ENCODE results near the gene CCDC9. TPM values are rescaled to one million over a fixed set of nuclear protein-coding genes. Genes with fewer than 3 reads are reported as not detected.

The CCDC9 gene
- total and polyA plus RNA-seq, 2 of the 13 experiments (the other 11 are each of a cell fraction or from before 2014, with no cell fraction given), result 2.9 to 6.3 TPM

- TF ChIP-seq ZBTB42 (CRISPR knock-in tag; IDR thresholded peaks at IDR 0.05) (no peak), ZNF331 (CRISPR knock-in tag; IDR thresholded peaks at IDR 0.05) (no peak), MXD3 (CRISPR knock-in tag; IDR thresholded peaks at IDR 0.05) (no peak), ZNF687 (CRISPR knock-in tag; IDR thresholded peaks at IDR 0.05) (peak; percentile 58), ATF5 (CRISPR knock-in tag; IDR thresholded peaks at IDR 0.05; ENCODE audit: low read depth) (no peak; the same call in 1 of the 2 replicates), NBN (conservative IDR thresholded peaks at IDR 0.05) (no peak), ZFX (CRISPR knock-in tag; IDR thresholded peaks at IDR 0.05; ENCODE audit: low read depth) (peak; percentile 34; the same call in 1 of the 2 replicates), LBX2 (CRISPR knock-in tag; IDR thresholded peaks at IDR 0.05; ENCODE audit: borderline replicate concordance) (no peak), ZNF318 (CRISPR knock-in tag; IDR thresholded peaks at IDR 0.05) (no peak), KDM5A (IDR thresholded peaks at IDR 0.05; ENCODE audit: borderline replicate concordance, low read length) (no peak), PHF21A (CRISPR knock-in tag; IDR thresholded peaks at IDR 0.05) (no peak), LCORL (IDR thresholded peaks at IDR 0.05) (no peak), LCORL (CRISPR knock-in tag; IDR thresholded peaks at IDR 0.05) (no peak), ZNF382 (CRISPR knock-in tag; IDR thresholded peaks at IDR 0.05; ENCODE audit: borderline replicate concordance) (no peak), RFX3 (CRISPR knock-in tag; IDR thresholded peaks at IDR 0.05) (no peak)
These were observed 15.1 kb upstream of the CCDC9 start (continued) for GRCh38 chr19:47240996-47241918.
